Skeletal muscle tissue (tissue), 4 donors: ENCODE results near the gene NAB1. TPM values are rescaled to one million over a fixed set of nuclear protein-coding genes. Genes with fewer than 3 reads are reported as not detected.

Source experiments
- H3K27ac ChIP-seq: one replicate; pipeline ENCODE4 v1.7.0; 2013; ENCODE audit warnings: mild to moderate bottlenecking, low read depth, low read length, inconsistent platforms
- H3K27me3 ChIP-seq, 3 donors: one replicate each; pipeline ENCODE4 v1.7.0; 2013; ENCODE audit warnings: low read length in 3 of 3; ENCODE audit not compliant: control insufficient read depth in 3 of 3, insufficient read depth in 3 of 3
- H3K36me3 ChIP-seq, 3 donors: one replicate each; pipeline ENCODE4 v1.7.0; 2013; ENCODE audit warnings: low read length in 3 of 3; ENCODE audit not compliant: control insufficient read depth in 3 of 3, insufficient read depth in 3 of 3
- H3K4me1 ChIP-seq, 3 donors: one replicate each; pipeline ENCODE4 v1.7.0; 2013; ENCODE audit warnings: low read length in 3 of 3, mild to moderate bottlenecking in 3 of 3; ENCODE audit not compliant: control insufficient read depth in 3 of 3, insufficient read depth in 3 of 3
- H3K4me3 ChIP-seq, 3 donors: one replicate each; pipeline ENCODE4 v1.7.0; 2013; ENCODE audit warnings: low read length in 3 of 3
- H3K9ac ChIP-seq, 3 donors: one replicate each; pipeline ENCODE4 v1.7.0; 2013; ENCODE audit warnings: low read length in 3 of 3, mild to moderate bottlenecking in 3 of 3, moderate library complexity in 2 of 3, low read depth in 1 of 3
- H3K9me3 ChIP-seq, 3 donors: one replicate each; pipeline ENCODE4 v1.7.0; 2013; ENCODE audit warnings: low read length in 3 of 3; ENCODE audit not compliant: control insufficient read depth in 3 of 3
- total RNA-seq: library from RNA; depleted of rRNA; stranded (reverse); fragments of >200 nt; gene quantifications from one replicate; pipeline ENCODE4 v1.2.3, GENCODE V29; 2014
- donor health status: Osteomylitis.

NAB1 gene
- total RNA-seq, 1 donor from 2014 or later, result 128 TPM

DNA sequence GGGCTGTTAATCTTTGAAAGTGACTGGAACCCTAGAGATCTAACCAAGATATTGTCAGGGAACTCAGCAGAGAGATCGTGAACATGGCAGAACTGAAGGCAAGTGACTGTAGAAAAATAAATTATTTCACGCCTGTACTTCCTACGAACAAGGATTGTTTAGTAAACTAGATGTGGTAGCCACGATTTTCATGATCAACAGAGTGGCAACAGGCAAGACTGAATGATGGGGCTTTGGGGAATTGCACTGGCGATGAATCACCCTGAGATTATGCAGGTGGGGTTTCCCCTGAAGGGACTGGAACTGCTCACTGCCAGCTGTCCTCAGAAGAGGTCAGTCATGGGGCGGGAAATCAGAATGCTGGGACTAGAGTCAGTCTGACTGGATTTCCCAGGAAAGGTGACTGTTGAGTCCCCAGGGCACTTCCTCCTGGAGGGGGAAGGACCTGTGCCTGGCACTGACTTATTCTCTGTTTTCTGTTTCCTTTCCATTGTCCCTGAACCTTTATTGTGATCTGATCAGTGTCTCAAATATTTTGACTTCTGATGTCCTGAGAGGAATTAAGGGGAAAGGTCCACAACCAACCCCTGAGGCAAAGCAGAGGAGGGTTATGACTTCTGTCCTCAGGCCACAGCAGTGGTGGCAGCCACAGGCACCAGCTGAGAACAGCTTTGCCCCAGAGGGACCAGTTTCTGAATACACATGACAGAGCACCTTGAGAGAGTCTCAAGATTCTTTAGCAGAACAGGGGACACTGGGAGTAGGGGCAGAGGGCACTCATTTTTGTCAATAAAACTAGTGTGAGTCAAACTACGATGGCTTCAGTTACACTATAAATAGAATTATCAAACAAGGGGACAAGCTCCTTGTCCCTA is 70.0 kb downstream of the NAB1 start:
- no peak overlapping the region for H3K27ac ChIP-seq
- H3K9me3 ChIP-seq, result no peaks in the 10 kb centered on the region
- H3K4me1 ChIP-seq, result peaks cover 6 to 11% (median 9%) of the 10 kb centered on the region in 3 donors
- H3K4me3 ChIP-seq, result no peak overlapping the region
- H3K27me3 ChIP-seq, result no peaks in the 10 kb centered on the region
- no peak overlapping the region for H3K9ac ChIP-seq
- H3K36me3 ChIP-seq, result no peaks in the 10 kb centered on the region

DNA sequence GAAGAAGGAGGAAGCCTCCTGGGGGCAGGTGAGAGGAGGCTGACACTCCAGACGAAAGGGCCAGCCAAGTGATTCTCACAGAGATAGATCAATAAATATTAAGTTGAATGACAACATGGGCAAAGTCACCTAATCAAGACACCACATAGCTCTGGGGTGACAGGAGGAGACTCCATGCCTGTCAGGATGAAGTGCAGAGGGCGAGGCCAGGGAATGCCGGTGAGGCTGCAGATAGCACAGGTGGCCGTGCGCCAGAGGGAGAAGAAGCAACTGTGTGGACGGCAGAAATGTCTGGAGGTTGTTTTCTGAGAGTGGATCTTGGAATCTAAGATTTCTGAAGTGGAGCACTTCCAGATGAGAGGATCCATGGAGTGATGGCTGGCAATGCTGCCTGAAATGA is 71.4 kb downstream of the NAB1 start:
- Histone ChIP-seq H3K27ac (no peak overlapping the region), H3K4me3 (no peak overlapping the region), H3K4me1 (peaks cover 6 to 11% (median 9%) of the 10 kb centered on the region in 3 donors)

DNA sequence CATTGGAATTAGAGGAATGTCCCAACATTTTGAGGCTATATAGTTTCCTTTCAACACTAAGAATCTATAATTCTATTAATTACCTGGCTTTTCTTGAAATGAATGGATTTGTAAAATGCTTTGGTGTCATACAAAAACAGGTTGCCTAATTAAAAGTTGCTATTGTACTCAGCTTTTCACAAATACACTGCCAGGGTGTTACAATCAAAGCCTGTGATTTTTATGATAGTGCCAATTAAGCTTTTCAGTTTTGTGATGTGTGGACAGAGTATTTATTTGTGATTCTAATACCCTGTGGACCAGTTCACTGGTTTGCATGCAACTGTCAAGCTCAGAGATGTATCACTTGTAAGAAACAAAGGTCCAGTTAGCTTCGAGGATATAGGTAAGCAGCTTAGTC is 71.8 kb downstream of the NAB1 start:
- H3K9me3 ChIP-seq, result no peaks in the 10 kb centered on the region
- H3K9ac ChIP-seq, result no peak overlapping the region
- H3K36me3 ChIP-seq, result no peaks in the 10 kb centered on the region
- H3K4me1 ChIP-seq, result peaks cover 6 to 11% (median 9%) of the 10 kb centered on the region in 3 donors
- H3K27me3 ChIP-seq, result no peaks in the 10 kb centered on the region
- H3K27ac ChIP-seq, result no peak overlapping the region
- no peak overlapping the region for H3K4me3 ChIP-seq

More for the DNA sequence above, 71.4 kb downstream of the NAB1 start:
- Histone ChIP-seq H3K9ac (no peak overlapping the region), H3K9me3 (no peaks in the 10 kb centered on the region), H3K36me3 (no peaks in the 10 kb centered on the region), H3K27me3 (no peaks in the 10 kb centered on the region)

DNA sequence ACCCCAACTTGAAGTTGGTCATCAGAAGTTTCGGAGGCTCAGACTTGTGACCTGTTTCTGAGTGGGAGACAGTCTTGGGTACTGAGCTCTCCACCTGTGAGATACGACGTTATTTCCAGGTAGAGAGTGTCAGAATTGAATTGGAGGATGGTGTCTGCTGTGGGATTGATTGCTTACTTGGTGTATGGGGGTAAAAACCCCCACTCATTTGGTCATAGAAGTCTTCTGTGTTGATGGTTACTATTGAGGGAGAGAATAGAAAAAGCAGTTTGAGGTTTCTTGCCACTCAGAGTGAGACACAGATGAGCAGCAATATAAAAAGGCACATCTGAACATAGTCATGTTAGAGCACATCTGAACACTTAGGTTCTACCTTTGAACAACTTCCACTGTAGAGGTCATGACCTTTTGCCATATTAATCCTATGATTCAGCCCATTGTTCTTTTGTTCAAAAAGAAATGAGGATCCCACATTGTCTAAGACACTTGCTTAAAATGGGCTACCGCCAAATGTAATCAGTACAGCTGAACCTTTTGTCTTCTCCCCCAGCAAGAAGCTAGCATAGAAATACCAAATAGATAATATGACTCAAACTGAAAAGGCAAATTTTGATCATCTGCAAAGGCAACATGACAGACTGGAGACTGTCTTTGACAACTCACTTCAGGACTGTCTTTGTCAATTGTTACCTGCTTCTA is 73.3 kb downstream of the NAB1 start:
- no peaks in the 10 kb centered on the region for H3K9me3 ChIP-seq
- H3K27ac ChIP-seq, result no peak overlapping the region
- H3K27me3 ChIP-seq, result no peaks in the 10 kb centered on the region
- H3K36me3 ChIP-seq, result no peaks in the 10 kb centered on the region
- no peak overlapping the region for H3K4me3 ChIP-seq
- H3K9ac ChIP-seq, result no peak overlapping the region
- H3K4me1 ChIP-seq, result peaks cover 6 to 11% (median 9%) of the 10 kb centered on the region in 3 donors

DNA sequence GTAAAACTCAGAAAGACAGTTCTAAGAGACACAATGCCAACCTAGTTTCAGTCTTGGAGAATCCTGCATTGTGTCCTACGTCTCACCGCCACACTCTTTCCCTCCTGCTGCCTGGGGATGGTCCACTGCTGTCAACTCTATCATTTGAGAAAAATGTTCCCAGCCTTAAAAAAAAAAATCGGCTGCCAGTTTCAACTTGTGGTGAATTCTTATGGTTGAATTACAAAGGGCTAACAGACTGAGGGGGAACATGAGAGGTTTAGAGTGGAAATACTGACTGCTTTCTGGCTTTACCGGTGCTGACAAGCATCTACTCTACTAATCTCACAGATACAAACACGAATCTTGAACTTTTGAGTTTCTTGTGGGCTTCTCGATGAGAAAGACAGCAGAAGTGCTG is 74.0 kb downstream of the NAB1 start:
- peak overlapping the region; percentile 21 for H3K27ac ChIP-seq
- no peaks in the 10 kb centered on the region for H3K27me3 ChIP-seq
- no peaks in the 10 kb centered on the region for H3K9me3 ChIP-seq
- H3K4me3 ChIP-seq, result no peak overlapping the region
- H3K9ac ChIP-seq, result no peak overlapping the region
- H3K4me1 ChIP-seq, result peaks cover 6 to 9% (median 8%) of the 10 kb centered on the region in 3 donors
- H3K36me3 ChIP-seq, result no peaks in the 10 kb centered on the region

DNA sequence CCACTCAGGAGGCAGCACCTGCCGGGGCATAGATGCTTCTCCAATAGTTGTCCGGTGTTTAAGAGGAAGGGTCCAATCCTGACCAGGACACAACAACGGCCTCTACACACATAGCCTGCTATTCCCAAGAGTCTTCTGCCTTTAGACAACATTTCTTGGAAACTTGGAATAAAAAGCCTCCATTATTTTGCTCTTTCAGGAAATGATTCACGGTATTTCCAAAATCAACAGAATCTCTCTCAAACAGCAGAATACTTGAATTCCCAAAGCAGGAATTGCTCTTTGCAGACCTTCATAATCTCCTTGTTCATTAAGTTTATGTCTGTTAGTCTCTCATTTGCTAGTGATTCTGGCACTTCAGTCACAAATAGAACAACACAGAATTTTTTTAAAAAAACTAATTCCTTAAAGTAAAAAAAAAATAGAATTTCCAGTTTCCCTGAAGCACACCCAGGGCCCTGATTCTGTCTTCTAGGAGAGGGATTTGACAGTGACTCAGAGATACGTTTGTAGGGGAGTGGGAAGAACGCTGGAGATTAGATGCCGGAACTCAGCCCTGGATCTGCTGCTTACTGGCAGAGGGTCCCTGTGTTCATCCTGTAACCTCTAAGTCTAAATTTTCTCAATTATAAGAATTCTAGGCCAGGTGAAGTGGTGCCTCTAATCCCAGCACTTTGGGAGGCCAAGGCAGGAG is 74.7 kb downstream of the NAB1 start:
- H3K36me3 ChIP-seq, result no peaks in the 10 kb centered on the region
- peak overlapping the region; percentile 21 for H3K27ac ChIP-seq
- H3K9me3 ChIP-seq, result no peaks in the 10 kb centered on the region
- no peak overlapping the region for H3K9ac ChIP-seq
- peaks cover 5 to 6% (median 6%) of the 10 kb centered on the region in 3 donors for H3K4me1 ChIP-seq
- no peaks in the 10 kb centered on the region for H3K27me3 ChIP-seq
- no peak overlapping the region for H3K4me3 ChIP-seq

DNA sequence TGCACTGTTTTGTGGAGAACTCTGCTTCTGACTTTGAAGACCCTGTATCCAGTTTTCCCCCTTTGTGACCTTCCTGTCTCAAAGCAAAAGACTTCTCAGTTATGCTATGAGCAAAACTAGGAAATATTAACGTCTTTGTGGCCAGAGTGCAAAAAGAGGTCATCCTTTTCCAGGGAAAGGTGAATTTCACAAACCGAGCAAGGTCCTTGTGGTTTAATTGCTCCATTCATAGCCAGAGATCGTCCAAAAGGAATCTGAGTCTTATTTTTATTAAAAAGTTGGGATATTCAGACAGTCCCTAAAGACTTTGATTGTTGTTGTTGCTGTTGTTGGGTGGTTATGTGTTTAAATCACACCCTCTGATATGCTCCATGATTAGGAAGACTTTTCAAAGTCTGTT is 77.4 kb downstream of the NAB1 start:
- H3K27me3 ChIP-seq, result no peaks in the 10 kb centered on the region
- H3K9ac ChIP-seq, result no peak overlapping the region
- no peaks in the 10 kb centered on the region for H3K36me3 ChIP-seq
- H3K27ac ChIP-seq, result no peak overlapping the region
- no peaks in the 10 kb centered on the region for H3K9me3 ChIP-seq
- peaks cover 0 to 6% (median 0%) of the 10 kb centered on the region in 3 donors for H3K4me1 ChIP-seq
- no peak overlapping the region for H3K4me3 ChIP-seq

DNA sequence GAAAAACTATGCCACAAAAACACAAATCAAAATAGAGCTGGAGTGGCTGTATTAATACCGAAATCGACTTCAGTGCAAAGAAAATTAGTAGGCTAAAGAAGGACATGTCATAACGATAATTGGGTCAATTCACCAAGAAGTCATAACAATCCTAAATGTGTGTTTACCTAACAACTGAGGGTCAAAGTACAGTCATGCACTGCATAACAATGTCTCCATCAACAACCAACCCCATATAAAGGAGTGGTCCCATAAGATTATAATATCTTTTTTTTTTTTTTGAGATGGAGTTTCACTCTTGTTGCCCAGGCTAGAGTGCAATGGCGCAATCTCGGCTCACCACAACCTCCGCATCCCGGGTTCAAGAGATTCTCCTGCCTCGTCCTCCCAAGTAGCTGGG is 87.5 kb downstream of the NAB1 start:
- Histone ChIP-seq H3K9ac (no peak overlapping the region), H3K36me3 (no peaks in the 10 kb centered on the region), H3K27ac (no peak overlapping the region), H3K27me3 (no peaks in the 10 kb centered on the region), H3K4me1 (no peaks in the 10 kb centered on the region), H3K4me3 (no peak overlapping the region), H3K9me3 (no peaks in the 10 kb centered on the region)

DNA sequence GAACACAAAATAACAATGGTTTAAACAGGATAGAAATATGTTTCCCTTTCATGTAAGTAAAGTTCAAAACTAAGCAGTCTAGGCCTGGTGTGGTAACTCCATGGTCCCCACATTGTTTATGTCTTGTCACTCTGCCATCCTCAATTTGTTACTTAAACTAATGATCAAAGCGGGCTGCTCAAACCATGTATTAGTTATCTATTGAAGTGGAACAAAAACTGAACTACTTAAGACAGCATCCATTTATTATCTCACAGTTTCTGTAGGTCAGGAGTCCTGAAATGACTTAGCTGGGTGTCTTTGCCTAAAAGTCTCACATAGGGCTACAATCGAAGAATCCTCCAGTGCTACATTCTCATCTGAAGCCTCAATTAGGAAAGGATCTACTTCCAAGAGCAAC is 91.6 kb downstream of the NAB1 start:
- Histone ChIP-seq H3K27me3 (no peaks in the 10 kb centered on the region), H3K9ac (no peak overlapping the region), H3K9me3 (no peaks in the 10 kb centered on the region), H3K4me1 (no peaks in the 10 kb centered on the region), H3K4me3 (no peak overlapping the region), H3K36me3 (no peaks in the 10 kb centered on the region), H3K27ac (no peak overlapping the region)
